Measurements from ENCODE around the gene MED13L.

DNA sequence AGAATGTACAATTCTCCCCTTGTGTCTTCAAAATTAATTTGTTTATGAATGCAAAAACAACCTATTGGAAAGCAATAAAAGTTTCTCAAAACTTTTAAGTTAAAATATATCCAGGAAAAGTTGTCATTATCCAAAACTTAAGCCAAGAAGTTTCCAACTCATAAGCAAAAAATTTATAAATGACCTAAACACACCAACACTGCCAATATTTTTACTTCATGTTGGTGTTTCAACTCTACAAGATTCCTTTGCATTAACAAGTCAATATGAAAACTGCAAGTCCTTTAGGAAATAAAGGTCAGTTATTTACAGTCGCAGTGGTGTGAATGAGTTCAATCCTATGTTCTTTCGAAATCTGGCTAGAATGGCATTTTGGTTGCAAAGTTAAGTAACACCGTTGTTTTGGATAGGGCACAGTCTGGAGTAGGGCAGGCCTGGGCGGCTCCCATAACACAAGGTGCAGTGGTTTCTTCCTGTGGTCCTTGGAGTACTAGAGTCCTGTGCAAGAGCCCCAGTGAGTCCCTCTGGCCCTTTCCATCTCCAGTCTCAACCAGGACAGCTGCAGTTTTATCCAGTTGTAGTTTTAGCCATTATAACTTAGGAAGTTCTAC is 151.4 kb downstream of the MED13L start:
- no peak for TF ChIP-seq POLR2AphosphoS5 (IDR thresholded peaks at IDR 0.05; ENCODE audit: low read depth, low read length)
- TF ChIP-seq, protein P1, sequence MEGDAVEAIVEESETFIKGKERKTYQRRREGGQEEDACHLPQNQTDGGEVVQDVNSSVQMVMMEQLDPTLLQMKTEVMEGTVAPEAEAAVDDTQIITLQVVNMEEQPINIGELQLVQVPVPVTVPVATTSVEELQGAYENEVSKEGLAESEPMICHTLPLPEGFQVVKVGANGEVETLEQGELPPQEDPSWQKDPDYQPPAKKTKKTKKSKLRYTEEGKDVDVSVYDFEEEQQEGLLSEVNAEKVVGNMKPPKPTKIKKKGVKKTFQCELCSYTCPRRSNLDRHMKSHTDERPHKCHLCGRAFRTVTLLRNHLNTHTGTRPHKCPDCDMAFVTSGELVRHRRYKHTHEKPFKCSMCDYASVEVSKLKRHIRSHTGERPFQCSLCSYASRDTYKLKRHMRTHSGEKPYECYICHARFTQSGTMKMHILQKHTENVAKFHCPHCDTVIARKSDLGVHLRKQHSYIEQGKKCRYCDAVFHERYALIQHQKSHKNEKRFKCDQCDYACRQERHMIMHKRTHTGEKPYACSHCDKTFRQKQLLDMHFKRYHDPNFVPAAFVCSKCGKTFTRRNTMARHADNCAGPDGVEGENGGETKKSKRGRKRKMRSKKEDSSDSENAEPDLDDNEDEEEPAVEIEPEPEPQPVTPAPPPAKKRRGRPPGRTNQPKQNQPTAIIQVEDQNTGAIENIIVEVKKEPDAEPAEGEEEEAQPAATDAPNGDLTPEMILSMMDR (IDR thresholded peaks at IDR 0.05): no peak

Measured in SK-N-SH (cell line).